B cell (primary cell): ENCODE data around the gene TOLLIP. TPM values are rescaled to one million over a fixed set of nuclear protein-coding genes. Genes with fewer than 3 reads are reported as not detected.

Experiments used
- ATAC-seq: fragments of 200-7000 bp; cut with Tn5 transposase; one replicate; pipeline ENCODE4 v1.10.0; 2021; ENCODE audit warnings: low read depth, mild to moderate bottlenecking, moderate number of reproducible peaks, moderate library complexity
- CTCF ChIA-PET: fragments of 350-600 bp; sonication (Branson Sonifier 250); formaldehyde crosslinking; loops from one replicate; lab custom pipeline; 2021; ENCODE audit warnings: antibody characterized with exemption, inconsistent platforms; lab: Charles Lee
- POLR2A ChIA-PET: fragments of 350-600 bp; sonication (Branson Sonifier 250); formaldehyde crosslinking; loops from one replicate; lab custom pipeline; 2021; ENCODE audit warnings: antibody characterized with exemption; lab: Charles Lee
- DNase-seq: peaks from one replicate; pipeline ENCODE4 v3.0.0; 2013
- H2AFZ ChIP-seq: 2 replicates; pipeline ENCODE4 v1.6.1; 2012; ENCODE audit warnings: mild to moderate bottlenecking, low read depth, low read length; ENCODE audit not compliant: insufficient read depth, poor library complexity, severe bottlenecking
- H3K27ac ChIP-seq, 2 donors: 1 replicate in 1 of 2; 2 replicates in 1 of 2; pipeline ENCODE4 v1.5.1; 2012 to 2013; ENCODE audit warnings: low read length in 2 of 2, mild to moderate bottlenecking in 2 of 2, moderate library complexity in 1 of 2
- H3K27me3 ChIP-seq, 4 experiments: fragments of 200-600 bp in 1 of 4; sonication (generic) in 1 of 4; replicated peaks in 1 of 4; 1 replicate in 2 of 4; 2 replicates in 2 of 4; pipeline versions ENCODE4 v1.6.1 to v1.7.0; 2013 to 2016; ENCODE audit warnings: low read length in 3 of 4, mild to moderate bottlenecking in 2 of 4, mixed read lengths in 1 of 4, moderate library complexity in 1 of 4; ENCODE audit not compliant: insufficient read depth in 4 of 4, control insufficient read depth in 3 of 4; ENCODE audit errors: control extremely low read depth in 1 of 4
- H3K36me3 ChIP-seq, 2 experiments: replicated peaks in 1 of 2; 1 replicate in 1 of 2; 2 replicates in 1 of 2; pipeline versions ENCODE4 v1.6.1 to v1.7.1; 2013; ENCODE audit warnings: low read length in 1 of 2; ENCODE audit not compliant: insufficient read depth in 2 of 2, control insufficient read depth in 1 of 2; ENCODE audit errors: control extremely low read depth in 1 of 2, extremely low read depth in 1 of 2
- H3K4me1 ChIP-seq, 2 donors: fragments of 200-600 bp in 1 of 2; sonication (generic) in 1 of 2; 1 replicate in 1 of 2; 2 replicates in 1 of 2; pipeline versions ENCODE4 v1.5.1 to v1.6.1; 2013 to 2017; ENCODE audit warnings: low read length in 2 of 2; ENCODE audit not compliant: control insufficient read depth in 2 of 2, insufficient read depth in 2 of 2
- H3K4me2 ChIP-seq: replicated peaks from 2 replicates; pipeline ENCODE3; 2012; ENCODE audit warnings: mild to moderate bottlenecking, low read depth, low read length; ENCODE audit not compliant: poor library complexity, severe bottlenecking
- H3K4me3 ChIP-seq, 5 experiments: fragments of 200-600 bp in 1 of 5; sonication (generic) in 1 of 5; 1 replicate in 3 of 5; 2 replicates in 2 of 5; pipeline versions ENCODE4 v1.5.1 to v1.7.0; 2011 to 2016; ENCODE audit warnings: low read length in 4 of 5, mild to moderate bottlenecking in 4 of 5, low read depth in 2 of 5, control low read depth in 1 of 5, moderate library complexity in 1 of 5; ENCODE audit not compliant: insufficient read depth in 1 of 5; ENCODE audit errors: control extremely low read depth in 1 of 5, extremely low read depth in 1 of 5
- H3K79me2 ChIP-seq: fragments of 200-600 bp; sonication (generic); one replicate; pipeline ENCODE4 v1.6.0; 2016; ENCODE audit warnings: low read length; ENCODE audit not compliant: control insufficient read depth, insufficient read depth
- H3K9ac ChIP-seq: fragments of 200-600 bp; sonication (generic); 2 replicates; pipeline ENCODE4 v1.6.1; 2017; ENCODE audit warnings: mild to moderate bottlenecking, low read length, moderate library complexity
- H3K9me3 ChIP-seq, 3 donors: one replicate each; pipeline versions ENCODE4 v1.6.1 to v1.7.1; 2013; ENCODE audit warnings: low read length in 2 of 3; ENCODE audit not compliant: control insufficient read depth in 2 of 3, insufficient read depth in 1 of 3; ENCODE audit errors: control extremely low read depth in 1 of 3
- H4K20me1 ChIP-seq: 2 replicates; pipeline ENCODE4 v1.6.0; 2012; ENCODE audit warnings: mild to moderate bottlenecking, low read length; ENCODE audit not compliant: insufficient read depth, control insufficient read depth, poor library complexity, severe bottlenecking
- H3K27ac Mint-ChIP-seq: one replicate; pipeline ENCODE4 v1.8.0; 2021; ENCODE audit warnings: mixed read lengths
- H3K27me3 Mint-ChIP-seq: one replicate; pipeline ENCODE4 v1.8.0; 2021; ENCODE audit warnings: mixed read lengths
- H3K4me1 Mint-ChIP-seq: one replicate; pipeline ENCODE4 v1.8.0; 2021; ENCODE audit warnings: mixed read lengths
- H3K4me3 Mint-ChIP-seq: one replicate; pipeline ENCODE4 v1.8.0; 2021; ENCODE audit warnings: mixed read lengths
- H3K9me3 Mint-ChIP-seq: one replicate; pipeline ENCODE4 v1.8.0; 2022; ENCODE audit warnings: mixed read lengths; ENCODE audit not compliant: insufficient read depth
- EZH2 ChIP-seq: IDR thresholded peaks from 2 replicates; pipeline ENCODE4 v1.6.1; 2012; ENCODE audit warnings: borderline replicate concordance, low read depth, mild to moderate bottlenecking, moderate library complexity, low read length; ENCODE audit not compliant: insufficient read depth, poor library complexity, severe bottlenecking
- WGBS: methylation state at CpG from one replicate; pipeline ENCODE4 v1.1.5; 2013; ENCODE audit warnings: missing lambda C conversion rate; ENCODE audit not compliant: insufficient coverage; 5-methylcytosine and 5-hydroxymethylcytosine counted together
- intact Hi-C: fragments of 100-400 bp; cut with micrococcal nuclease; formaldehyde crosslinking; loops from one replicate; pipeline ENCODE4 v1.10.0; 2022
- polyA plus RNA-seq: library from polyadenylated mRNA; depleted of rRNA; stranded (reverse); fragments of >200 nt; gene quantifications from 2 replicates; pipeline ENCODE4 v1.2.3, GENCODE V29; 2012
- total RNA-seq, 2 donors: library from RNA; stranded (reverse); fragments of 120-200 nt in 1 of 2; gene quantifications; 1 replicate in 1 of 2; 2 replicates in 1 of 2; pipeline versions ENCODE4 v1.2.3 to v1.2.4, GENCODE V29; 2013 to 2022
- TF ChIP-seq, protein P1 (sequence below): fragments of 200-600 bp; IDR thresholded peaks from one replicate; pipeline ENCODE4 v1.8.0; 2022; ENCODE audit warnings: antibody characterized with exemption, mild to moderate bottlenecking

TOLLIP gene
- total and polyA plus RNA-seq, 2 donors (not counting 1 experiment from before 2014, with no cell fraction given), result 34.7 to 52.5 TPM

DNA sequence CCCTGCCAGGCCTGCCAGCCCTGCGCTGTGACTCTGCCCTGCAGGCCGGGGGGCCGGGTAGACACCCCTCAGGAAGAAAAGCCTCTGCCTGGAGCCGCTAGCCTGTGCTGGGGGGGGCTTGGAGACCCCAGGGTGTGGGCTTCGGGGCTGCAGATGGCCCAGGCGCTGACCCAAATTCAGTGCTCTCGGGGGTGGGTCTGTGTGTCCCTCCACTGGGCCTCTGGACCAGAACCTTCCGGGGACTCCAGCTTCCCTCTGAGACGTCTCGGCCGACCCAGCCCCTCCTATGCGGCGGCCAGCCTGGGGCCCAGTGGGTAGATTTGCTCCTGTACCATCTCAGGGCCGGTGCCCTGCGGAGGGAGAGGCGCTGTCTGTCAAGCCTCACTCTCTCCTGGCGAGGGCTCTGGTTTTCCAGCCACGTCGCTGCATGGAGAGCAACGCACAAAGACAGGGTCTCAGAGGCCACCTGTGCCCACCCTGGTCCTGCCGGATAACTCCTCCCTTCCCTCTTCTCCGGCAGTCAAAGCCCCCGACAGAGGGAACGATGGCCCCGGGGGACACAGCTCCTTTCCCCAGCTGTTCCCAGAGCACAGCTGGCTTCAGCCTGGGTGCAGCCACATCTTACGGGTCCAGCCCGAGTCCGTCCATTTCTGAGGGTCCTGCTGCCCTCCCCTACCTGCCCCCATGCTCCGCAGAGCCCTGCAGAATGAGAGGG lies 40.1 kb upstream of the TOLLIP start:
- Mint-ChIP-seq H3K4me1 (no peaks in the 10 kb centered on the region), H3K27me3 (no peaks in the 10 kb centered on the region), H3K4me3 (no peak overlapping the region), H3K27ac (no peak overlapping the region), H3K9me3 (no peaks in the 10 kb centered on the region)
- TF ChIP-seq, protein P1, sequence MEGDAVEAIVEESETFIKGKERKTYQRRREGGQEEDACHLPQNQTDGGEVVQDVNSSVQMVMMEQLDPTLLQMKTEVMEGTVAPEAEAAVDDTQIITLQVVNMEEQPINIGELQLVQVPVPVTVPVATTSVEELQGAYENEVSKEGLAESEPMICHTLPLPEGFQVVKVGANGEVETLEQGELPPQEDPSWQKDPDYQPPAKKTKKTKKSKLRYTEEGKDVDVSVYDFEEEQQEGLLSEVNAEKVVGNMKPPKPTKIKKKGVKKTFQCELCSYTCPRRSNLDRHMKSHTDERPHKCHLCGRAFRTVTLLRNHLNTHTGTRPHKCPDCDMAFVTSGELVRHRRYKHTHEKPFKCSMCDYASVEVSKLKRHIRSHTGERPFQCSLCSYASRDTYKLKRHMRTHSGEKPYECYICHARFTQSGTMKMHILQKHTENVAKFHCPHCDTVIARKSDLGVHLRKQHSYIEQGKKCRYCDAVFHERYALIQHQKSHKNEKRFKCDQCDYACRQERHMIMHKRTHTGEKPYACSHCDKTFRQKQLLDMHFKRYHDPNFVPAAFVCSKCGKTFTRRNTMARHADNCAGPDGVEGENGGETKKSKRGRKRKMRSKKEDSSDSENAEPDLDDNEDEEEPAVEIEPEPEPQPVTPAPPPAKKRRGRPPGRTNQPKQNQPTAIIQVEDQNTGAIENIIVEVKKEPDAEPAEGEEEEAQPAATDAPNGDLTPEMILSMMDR, result no peak
- no peak for TF ChIP-seq EZH2
- WGBS, result 92% methylated on average over 26 of the region's 29 CpGs
- CTCF ChIA-PET, result no interaction called here
- intact Hi-C loops, result no loop called here
- Histone ChIP-seq H2AFZ (no peak overlapping the region), H3K27ac (no peak overlapping the region), H3K4me1 (no peaks in the 10 kb centered on the region), H3K9me3 (no peaks in the 10 kb centered on the region), H4K20me1 (no peaks in the 10 kb centered on the region), H3K4me3 (no peak overlapping the region), H3K4me2 (no peak overlapping the region), H3K27me3 (peaks cover 0 to 2% (median 0%) of the 10 kb centered on the region in 4 experiments), H3K9ac (no peak overlapping the region), H3K79me2 (no peaks in the 10 kb centered on the region), H3K36me3 (no peaks in the 10 kb centered on the region)
- DNase-seq (no peak), ATAC-seq (no peak)
- POLR2A ChIA-PET, result no interaction called here

DNA sequence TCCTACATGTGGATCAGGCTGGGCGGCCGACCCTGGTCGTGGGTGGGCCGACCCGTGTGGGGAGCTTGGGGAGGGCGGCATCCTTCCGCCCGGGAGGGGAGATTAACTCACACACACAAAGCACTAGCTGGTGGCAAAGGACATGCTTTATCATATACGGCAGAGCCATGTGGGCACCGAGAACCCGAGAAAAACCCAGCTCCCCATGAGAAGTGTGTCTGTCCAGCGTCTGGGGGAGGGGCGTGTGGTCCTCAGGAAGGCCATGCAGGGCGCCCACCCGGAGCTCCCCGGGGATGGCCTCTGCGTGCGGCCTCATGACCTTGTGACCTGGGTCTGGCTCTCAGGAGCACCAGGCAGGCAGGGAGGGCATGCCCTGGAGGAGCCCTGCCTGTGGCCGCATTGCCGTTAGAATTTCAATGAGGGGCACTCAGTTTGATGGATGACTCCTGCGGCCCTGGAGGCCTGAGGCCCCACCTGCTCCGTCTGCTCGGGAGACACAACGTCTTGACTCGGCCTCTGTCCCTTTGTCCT lies 39.4 kb upstream of the TOLLIP start:
- no peak for ATAC-seq
- Mint-ChIP-seq H3K27me3 (no peaks in the 10 kb centered on the region), H3K27ac (no peak overlapping the region), H3K9me3 (no peaks in the 10 kb centered on the region), H3K4me1 (no peaks in the 10 kb centered on the region), H3K4me3 (no peak overlapping the region)
- peaks cover 0 to 1% (median 0%) of the 10 kb centered on the region in 4 experiments for H3K27me3 ChIP-seq
- no peak overlapping the region for H3K9ac ChIP-seq
- no peaks in the 10 kb centered on the region for H3K9me3 ChIP-seq
- ChIA-PET POLR2A (no interaction called here), CTCF (no interaction called here)
- WGBS, result 73% methylated on average over 20 of the region's 25 CpGs
- DNase-seq, result no peak
- no peaks in the 10 kb centered on the region for H4K20me1 ChIP-seq
- H3K79me2 ChIP-seq, result no peaks in the 10 kb centered on the region
- H3K4me1 ChIP-seq, result no peaks in the 10 kb centered on the region
- intact Hi-C loops, result no loop called here
- H3K36me3 ChIP-seq, result no peaks in the 10 kb centered on the region
- H2AFZ ChIP-seq, result no peak overlapping the region
- H3K4me3 ChIP-seq, result no peak overlapping the region
- no peak for TF ChIP-seq EZH2
- TF ChIP-seq, protein P1, result no peak
- no peak overlapping the region for H3K4me2 ChIP-seq
- no peak overlapping the region for H3K27ac ChIP-seq
